HUES6 (cell line): ENCODE results near the gene IL18RAP.

Experiments
- H3K27ac ChIP-seq: 2 replicates; pipeline ENCODE4 v1.7.0; 2013; ENCODE audit warnings: low read depth, mild to moderate bottlenecking, low read length, inconsistent platforms
- H3K27me3 ChIP-seq: 2 replicates; pipeline ENCODE4 v1.6.1; 2013; ENCODE audit warnings: low read length; ENCODE audit not compliant: control insufficient read depth, insufficient read depth
- H3K36me3 ChIP-seq: 2 replicates; pipeline ENCODE4 v1.6.1; 2013; ENCODE audit warnings: low read length; ENCODE audit not compliant: control insufficient read depth, insufficient read depth
- H3K4me1 ChIP-seq: 2 replicates; pipeline ENCODE4 v1.6.1; 2013; ENCODE audit warnings: low read length; ENCODE audit not compliant: control insufficient read depth, insufficient read depth
- H3K4me3 ChIP-seq: 2 replicates; pipeline ENCODE4 v1.5.1; 2013; ENCODE audit warnings: low read depth, low read length
- H3K9ac ChIP-seq: one replicate; pipeline ENCODE4 v1.6.1; 2013; ENCODE audit warnings: mild to moderate bottlenecking, low read length
- H3K9me3 ChIP-seq: 2 replicates; pipeline ENCODE4 v1.6.1; 2013; ENCODE audit warnings: low read depth, low read length; ENCODE audit not compliant: control insufficient read depth, insufficient read depth

Gene IL18RAP

GRCh38 chr2:102485147-102485785, 62.3 kb downstream of the IL18RAP start:
- Histone ChIP-seq H3K4me1 (peaks cover 8% of the 10 kb centered on the region), H3K9me3 (no peaks in the 10 kb centered on the region; the same call in 1 of the 2 replicates), H3K4me3 (no peak overlapping the region)

GRCh38 chr2:102486941-102487702, 64.2 kb downstream of the IL18RAP start:
- Histone ChIP-seq H3K27me3 (no peaks in the 10 kb centered on the region), H3K36me3 (no peaks in the 10 kb centered on the region), H3K4me1 (peaks cover 8% of the 10 kb centered on the region), H3K9ac (no peak overlapping the region), H3K9me3 (no peaks in the 10 kb centered on the region; the same call in none of the 2 replicates), H3K4me3 (no peak overlapping the region), H3K27ac (no peak overlapping the region)

More at GRCh38 chr2:102485147-102485785, 62.3 kb downstream of the IL18RAP start:
- H3K9ac ChIP-seq = no peak overlapping the region
- no peaks in the 10 kb centered on the region for H3K36me3 ChIP-seq
- H3K27ac ChIP-seq = no peak overlapping the region
- no peaks in the 10 kb centered on the region for H3K27me3 ChIP-seq

GRCh38 chr2:102487761-102488462, 65.0 kb downstream of the IL18RAP start:
- Histone ChIP-seq H3K4me1 (peaks cover 8% of the 10 kb centered on the region), H3K27me3 (no peaks in the 10 kb centered on the region), H3K36me3 (no peaks in the 10 kb centered on the region), H3K27ac (no peak overlapping the region), H3K4me3 (no peak overlapping the region), H3K9me3 (no peaks in the 10 kb centered on the region; the same call in none of the 2 replicates), H3K9ac (no peak overlapping the region)

GRCh38 chr2:102489646-102490045, 66.7 kb downstream of the IL18RAP start:
- Histone ChIP-seq H3K4me1 (peaks cover 8% of the 10 kb centered on the region), H3K9me3 (peaks cover 5% of the 10 kb centered on the region; the same call in 1 of the 2 replicates), H3K27me3 (no peaks in the 10 kb centered on the region), H3K36me3 (no peaks in the 10 kb centered on the region), H3K4me3 (no peak overlapping the region), H3K27ac (no peak overlapping the region), H3K9ac (no peak overlapping the region)

- peaks cover 8% of the 10 kb centered on the region for H3K4me1 ChIP-seq
- no peak overlapping the region for H3K27ac ChIP-seq
- H3K4me3 ChIP-seq = no peak overlapping the region
- no peak overlapping the region for H3K9ac ChIP-seq
- no peaks in the 10 kb centered on the region for H3K27me3 ChIP-seq
- H3K36me3 ChIP-seq = no peaks in the 10 kb centered on the region
- H3K9me3 ChIP-seq = peaks cover 9% of the 10 kb centered on the region; the same call in 1 of the 2 replicates
These were observed 69.0 kb downstream of the IL18RAP start for GRCh38 chr2:102492006-102492405.

GRCh38 chr2:102494570-102494969, 71.6 kb downstream of the IL18RAP start:
- H3K4me1 ChIP-seq = peaks cover 6% of the 10 kb centered on the region
- no peaks in the 10 kb centered on the region for H3K27me3 ChIP-seq
- H3K9me3 ChIP-seq = peaks cover 9% of the 10 kb centered on the region; the same call in 1 of the 2 replicates
- no peak overlapping the region for H3K9ac ChIP-seq
- no peak overlapping the region for H3K27ac ChIP-seq
- no peaks in the 10 kb centered on the region for H3K36me3 ChIP-seq
- no peak overlapping the region for H3K4me3 ChIP-seq

GRCh38 chr2:102498414-102498813, 75.5 kb downstream of the IL18RAP start:
- peaks cover 9% of the 10 kb centered on the region; the same call in 1 of the 2 replicates for H3K9me3 ChIP-seq
- no peak overlapping the region for H3K4me3 ChIP-seq
- no peaks in the 10 kb centered on the region for H3K27me3 ChIP-seq
- H3K4me1 ChIP-seq = no peaks in the 10 kb centered on the region
- H3K27ac ChIP-seq = no peak overlapping the region
- no peaks in the 10 kb centered on the region for H3K36me3 ChIP-seq
- no peak overlapping the region for H3K9ac ChIP-seq

GRCh38 chr2:102499558-102499957, 76.6 kb downstream of the IL18RAP start:
- Histone ChIP-seq H3K9me3 (peaks cover 4% of the 10 kb centered on the region; the same call in 1 of the 2 replicates), H3K4me1 (no peaks in the 10 kb centered on the region), H3K27ac (no peak overlapping the region), H3K36me3 (no peaks in the 10 kb centered on the region), H3K27me3 (no peaks in the 10 kb centered on the region), H3K4me3 (no peak overlapping the region), H3K9ac (no peak overlapping the region)
